H1 (cell line): ENCODE measurements around the gene MAPK4.

Source experiments
- EZH2 ChIP-seq: fragments of 200-600 bp; sonication (generic); IDR thresholded peaks from 2 replicates; pipeline ENCODE4 v1.7.1; 2012; ENCODE audit warnings: low read depth, mild to moderate bottlenecking, moderate library complexity, low read length, inconsistent platforms; ENCODE audit not compliant: severe bottlenecking
- RAD21 ChIP-seq, 2 experiments: IDR thresholded peaks in 1 of 2; conservative IDR thresholded peaks in 1 of 2; 2 replicates each; pipeline ENCODE4 v1.6.1; 2011; ENCODE audit warnings: low read depth in 2 of 2, low read length in 2 of 2, improper control_type of control experiment in 1 of 2, inconsistent platforms in 1 of 2, mild to moderate bottlenecking in 1 of 2, moderate library complexity in 1 of 2

GRCh38 chr18:50651334-50651733 is 91.4 kb downstream of the MAPK4 start:
- TF ChIP-seq EZH2 (no peak), RAD21 (IDR thresholded peaks at IDR 0.05 in 1 of 2, conservative IDR thresholded peaks at IDR 0.05 in 1 of 2; ENCODE audit: low read depth in 2 of 2, low read length in 2 of 2) (no peak)
